ENCODE data around the gene ADAM22. TPM values are rescaled to one million over a fixed set of nuclear protein-coding genes. Genes with fewer than 3 reads are reported as not detected.

Gene ADAM22
- total and polyA plus RNA-seq, 2 of the 4 experiments (the other 2 are of a cell fraction): 0.03 to 0.18 TPM

DNA sequence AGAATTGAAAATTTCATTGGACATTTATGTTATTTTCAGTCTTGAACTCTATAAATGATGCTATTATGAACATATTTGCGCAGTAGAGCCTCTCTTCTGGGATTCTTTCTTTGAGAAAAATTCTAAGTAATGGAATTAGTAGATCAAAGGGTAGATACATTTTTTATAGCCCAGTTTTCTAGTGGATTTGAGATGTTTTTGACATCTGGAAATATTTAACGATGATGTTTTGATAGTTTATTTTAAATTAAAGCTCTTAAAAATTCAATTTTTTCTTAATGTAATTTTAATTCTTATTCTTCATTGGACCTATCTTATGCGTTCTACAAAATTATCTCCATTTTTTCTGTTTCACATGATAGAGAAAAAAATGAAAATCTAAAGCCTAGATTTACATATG lies 103.0 kb downstream of the ADAM22 start:
- Histone ChIP-seq H2BK15ac (ENCODE audit: low read depth, low read length) (no peak overlapping the region), H2BK5ac (ENCODE audit: low read depth, low read length, poor library complexity, severe bottlenecking) (no peak overlapping the region), H2BK120ac (ENCODE audit: low read depth, low read length) (no peak overlapping the region), H3K18ac (ENCODE audit: low read depth, low read length) (no peak overlapping the region), H3K4ac (ENCODE audit: low read depth, low read length) (no peak overlapping the region), H2AK9ac (replicated peaks; ENCODE audit: low read depth, low read length, poor library complexity) (no peak overlapping the region), H3K27ac (ENCODE audit: insufficient read depth, low read length) (no peak overlapping the region), H4K91ac (ENCODE audit: insufficient read depth, low read depth, low read length) (no peak overlapping the region), H2AK5ac (ENCODE audit: low read depth, low read length) (no peak overlapping the region), H2BK20ac (ENCODE audit: low read depth, low read length) (no peak overlapping the region), H3K9me1 (ENCODE audit: insufficient read depth, low read length) (no peaks in the 10 kb centered on the region), H4K8ac (ENCODE audit: low read depth in 2 of 2, low read length in 2 of 2) (no peak overlapping the region), H3K23ac (ENCODE audit: low read depth, low read length) (no peak overlapping the region), H3K14ac (replicated peaks; ENCODE audit: low read depth, low read length) (no peak overlapping the region), H3K4me3 (ENCODE audit: insufficient read depth, low read depth, low read length) (no peak overlapping the region), H2AFZ (replicated peaks; ENCODE audit: low read length, poor library complexity) (no peak overlapping the region), H4K5ac (ENCODE audit: low read depth, low read length) (no peak overlapping the region), H3K56ac (ENCODE audit: extremely low read depth, insufficient read depth, low read length) (no peak overlapping the region), H3K27me3 (ENCODE audit: control insufficient read depth, insufficient read depth, low read length) (no peaks in the 10 kb centered on the region), H3K9ac (ENCODE audit: low read depth, low read length) (no peak overlapping the region), H3K4me2 (ENCODE audit: low read depth, low read length) (no peak overlapping the region), H3K79me1 (ENCODE audit: low read depth in 1 of 2, low read length in 2 of 2) (no peaks in the 10 kb centered on the region), H3K4me1 (ENCODE audit: control insufficient read depth, insufficient read depth, low read length) (no peaks in the 10 kb centered on the region), H3K36me3 (ENCODE audit: control insufficient read depth, insufficient read depth, low read length) (no peaks in the 10 kb centered on the region), H4K20me1 (ENCODE audit: insufficient read depth, low read length) (no peaks in the 10 kb centered on the region), H3K9me3 (ENCODE audit: control insufficient read depth, insufficient read depth, low read length) (peaks cover 2% of the 10 kb centered on the region; the same call in 1 of the 2 replicates)
- POLR2A ChIA-PET (ENCODE audit: unreplicated experiment): no interaction called here
- DNase-seq: no peak
- dilution Hi-C loops (cut with HindIII; ENCODE audit: low sequenced_read_pairs, unreplicated experiment) (no loop called here), intact Hi-C loops (cut with micrococcal nuclease) (no loop called here), in situ Hi-C loops (cut with MboI; ENCODE audit: low sequenced_read_pairs) (no loop called here)
- CTCF ChIA-PET: no interaction called here
- no TSS peak for BruUV-seq (replicated peaks)
- TF ChIP-seq CEBPB (IDR thresholded peaks at IDR 0.05; ENCODE audit: low read depth, low read length): no peak
- TF ChIP-seq, protein P1, sequence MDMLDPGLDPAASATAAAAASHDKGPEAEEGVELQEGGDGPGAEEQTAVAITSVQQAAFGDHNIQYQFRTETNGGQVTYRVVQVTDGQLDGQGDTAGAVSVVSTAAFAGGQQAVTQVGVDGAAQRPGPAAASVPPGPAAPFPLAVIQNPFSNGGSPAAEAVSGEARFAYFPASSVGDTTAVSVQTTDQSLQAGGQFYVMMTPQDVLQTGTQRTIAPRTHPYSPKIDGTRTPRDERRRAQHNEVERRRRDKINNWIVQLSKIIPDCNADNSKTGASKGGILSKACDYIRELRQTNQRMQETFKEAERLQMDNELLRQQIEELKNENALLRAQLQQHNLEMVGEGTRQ (IDR thresholded peaks at IDR 0.05; ENCODE audit: low read depth, low read length): no peak
- no peak for TF ChIP-seq RAD21 (IDR thresholded peaks at IDR 0.05; ENCODE audit: low read length)
- no peak for TF ChIP-seq POLR2A (IDR thresholded peaks at IDR 0.05; ENCODE audit: low read depth, low read length)
- TF ChIP-seq MAFK (IDR thresholded peaks at IDR 0.05; ENCODE audit: low read depth, low read length): no peak
- TF ChIP-seq MAZ (IDR thresholded peaks at IDR 0.05; ENCODE audit: borderline replicate concordance, low read depth, low read length): no peak
- no peak for ATAC-seq (ENCODE audit: low read depth)
- no CpG with 5 or more reads among the region's 3 CpGs for WGBS, 2 experiments (ENCODE audit: extremely low coverage in 2 of 2, insufficient read length in 1 of 2)

Measured in IMR-90 (cell line).